Measurements from ENCODE around the gene JAML. TPM values are rescaled to one million over a fixed set of nuclear protein-coding genes. Genes with fewer than 3 reads are reported as not detected.

Gene JAML
- total and polyA plus RNA-seq, 2 of the 13 experiments (the other 11 are each of a cell fraction or from before 2014, with no cell fraction given), result 2.0 to 3.3 TPM

DNA sequence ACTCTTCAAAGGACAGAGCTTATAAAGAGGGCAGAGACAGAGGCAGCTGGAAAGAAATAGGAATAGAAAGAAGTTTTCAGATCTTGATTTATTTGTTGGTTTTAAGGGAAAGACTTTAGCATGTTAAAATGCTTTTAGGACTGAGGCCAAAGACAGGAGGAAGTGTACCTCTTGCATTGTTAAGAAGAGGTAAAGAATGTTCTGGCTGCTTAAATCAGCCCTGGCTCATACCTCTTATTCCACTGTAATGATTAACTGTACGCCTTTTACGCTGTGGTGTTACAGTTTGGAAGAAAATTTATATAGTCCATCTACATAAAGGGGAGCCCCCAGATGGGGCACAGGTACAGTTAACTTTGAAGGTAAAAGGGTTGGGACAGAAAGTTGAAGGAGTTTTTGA lies 49.4 kb upstream of the JAML start:
- 55% methylated on average over 2 of the region's 2 CpGs for WGBS (ENCODE audit: low lambda C conversion rate)
- no peak for TF ChIP-seq ELF3 (CRISPR knock-in tag; IDR thresholded peaks at IDR 0.05)
- TF ChIP-seq, protein P1, sequence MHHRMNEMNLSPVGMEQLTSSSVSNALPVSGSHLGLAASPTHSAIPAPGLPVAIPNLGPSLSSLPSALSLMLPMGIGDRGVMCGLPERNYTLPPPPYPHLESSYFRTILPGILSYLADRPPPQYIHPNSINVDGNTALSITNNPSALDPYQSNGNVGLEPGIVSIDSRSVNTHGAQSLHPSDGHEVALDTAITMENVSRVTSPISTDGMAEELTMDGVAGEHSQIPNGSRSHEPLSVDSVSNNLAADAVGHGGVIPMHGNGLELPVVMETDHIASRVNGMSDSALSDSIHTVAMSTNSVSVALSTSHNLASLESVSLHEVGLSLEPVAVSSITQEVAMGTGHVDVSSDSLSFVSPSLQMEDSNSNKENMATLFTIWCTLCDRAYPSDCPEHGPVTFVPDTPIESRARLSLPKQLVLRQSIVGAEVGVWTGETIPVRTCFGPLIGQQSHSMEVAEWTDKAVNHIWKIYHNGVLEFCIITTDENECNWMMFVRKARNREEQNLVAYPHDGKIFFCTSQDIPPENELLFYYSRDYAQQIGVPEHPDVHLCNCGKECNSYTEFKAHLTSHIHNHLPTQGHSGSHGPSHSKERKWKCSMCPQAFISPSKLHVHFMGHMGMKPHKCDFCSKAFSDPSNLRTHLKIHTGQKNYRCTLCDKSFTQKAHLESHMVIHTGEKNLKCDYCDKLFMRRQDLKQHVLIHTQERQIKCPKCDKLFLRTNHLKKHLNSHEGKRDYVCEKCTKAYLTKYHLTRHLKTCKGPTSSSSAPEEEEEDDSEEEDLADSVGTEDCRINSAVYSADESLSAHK (CRISPR knock-in tag; IDR thresholded peaks at IDR 0.05; ENCODE audit: borderline replicate concordance), result no peak
- no peak for TF ChIP-seq ZBTB14 (CRISPR knock-in tag; IDR thresholded peaks at IDR 0.05)
- TF ChIP-seq GFI1 (CRISPR knock-in tag; IDR thresholded peaks at IDR 0.05; ENCODE audit: borderline replicate concordance), result no peak
- TF ChIP-seq NFRKB (IDR thresholded peaks at IDR 0.05), result no peak
- TF ChIP-seq STAT5B (CRISPR knock-in tag; IDR thresholded peaks at IDR 0.05), result no peak
- TF ChIP-seq BCL6 (CRISPR knock-in tag; IDR thresholded peaks at IDR 0.05), result no peak
- TF ChIP-seq ZFP36L1 (CRISPR knock-in tag; IDR thresholded peaks at IDR 0.05), result no peak
- no peak for TF ChIP-seq RFX5 (IDR thresholded peaks at IDR 0.05; ENCODE audit: low read depth, low read length)
- TF ChIP-seq JUND (CRISPR knock-in tag; IDR thresholded peaks at IDR 0.05), result no peak
- no peak for TF ChIP-seq ZNF746 (CRISPR knock-in tag; IDR thresholded peaks at IDR 0.05)
- TF ChIP-seq, protein P2, sequence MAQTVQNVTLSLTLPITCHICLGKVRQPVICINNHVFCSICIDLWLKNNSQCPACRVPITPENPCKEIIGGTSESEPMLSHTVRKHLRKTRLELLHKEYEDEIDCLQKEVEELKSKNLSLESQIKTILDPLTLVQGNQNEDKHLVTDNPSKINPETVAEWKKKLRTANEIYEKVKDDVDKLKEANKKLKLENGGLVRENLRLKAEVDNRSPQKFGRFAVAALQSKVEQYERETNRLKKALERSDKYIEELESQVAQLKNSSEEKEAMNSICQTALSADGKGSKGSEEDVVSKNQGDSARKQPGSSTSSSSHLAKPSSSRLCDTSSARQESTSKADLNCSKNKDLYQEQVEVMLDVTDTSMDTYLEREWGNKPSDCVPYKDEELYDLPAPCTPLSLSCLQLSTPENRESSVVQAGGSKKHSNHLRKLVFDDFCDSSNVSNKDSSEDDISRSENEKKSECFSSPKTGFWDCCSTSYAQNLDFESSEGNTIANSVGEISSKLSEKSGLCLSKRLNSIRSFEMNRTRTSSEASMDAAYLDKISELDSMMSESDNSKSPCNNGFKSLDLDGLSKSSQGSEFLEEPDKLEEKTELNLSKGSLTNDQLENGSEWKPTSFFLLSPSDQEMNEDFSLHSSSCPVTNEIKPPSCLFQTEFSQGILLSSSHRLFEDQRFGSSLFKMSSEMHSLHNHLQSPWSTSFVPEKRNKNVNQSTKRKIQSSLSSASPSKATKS (CRISPR knock-in tag; IDR thresholded peaks at IDR 0.05), result no peak
- TF ChIP-seq ZSCAN5A (CRISPR knock-in tag; IDR thresholded peaks at IDR 0.05; ENCODE audit: borderline replicate concordance), result no peak
- no peak for TF ChIP-seq FOXM1 (CRISPR knock-in tag; IDR thresholded peaks at IDR 0.05)
- TF ChIP-seq, protein P3, sequence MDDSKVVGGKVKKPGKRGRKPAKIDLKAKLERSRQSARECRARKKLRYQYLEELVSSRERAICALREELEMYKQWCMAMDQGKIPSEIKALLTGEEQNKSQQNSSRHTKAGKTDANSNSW (CRISPR knock-in tag; IDR thresholded peaks at IDR 0.05; ENCODE audit: borderline replicate concordance), result no peak
- TF ChIP-seq ZNF317 (CRISPR knock-in tag; IDR thresholded peaks at IDR 0.05), result no peak
- in situ Hi-C loops (cut with HindIII; ENCODE audit: extremely low pct_ligation_motif_present, low pct_unique_long_range_greater_than_20kb), result no loop called here
- DNase-seq (ENCODE audit: low spot score), result no peak
- Histone ChIP-seq H3K9me3 (ENCODE audit: low read length) (no peaks in the 10 kb centered on the region), H3K27ac (ENCODE audit: extremely low read length, insufficient read depth, low read length) (no peak overlapping the region), H4K20me1 (ENCODE audit: insufficient read depth, low read length) (no peaks in the 10 kb centered on the region), H3K4me2 (ENCODE audit: low read depth, low read length) (no peak overlapping the region), H2AFZ (ENCODE audit: low read length) (no peak overlapping the region), H3K9ac (ENCODE audit: insufficient read depth, low read depth, low read length) (no peak overlapping the region), H3K27me3 (ENCODE audit: control insufficient read depth in 1 of 2, insufficient read depth in 2 of 2, low read length in 2 of 2) (peaks cover 0 to 1% of the 10 kb centered on the region in 2 experiments; a peak in 1 of 5 replicates), H3K4me1 (ENCODE audit: insufficient read depth, low read length) (peaks cover 16% of the 10 kb centered on the region), H3K79me2 (ENCODE audit: insufficient read depth, low read length) (no peaks in the 10 kb centered on the region), H3K36me3 (replicated peaks in 1 of 2; ENCODE audit: control insufficient read depth in 1 of 2, insufficient read depth in 2 of 2, low read length in 2 of 2) (no peaks in the 10 kb centered on the region), H3K4me3 (replicated peaks in 1 of 3; ENCODE audit: insufficient read depth in 1 of 3, low read depth in 2 of 3, low read length in 3 of 3) (no peak overlapping the region)
- no peak for ATAC-seq
- BruUV-seq (replicated peaks), result no TSS peak
- FAIRE-seq, result no peak
- intact Hi-C loops (cut with micrococcal nuclease; ENCODE audit: unreplicated experiment), result no loop called here
- ChIA-PET CTCF (ENCODE audit: low intra/inter-chr PET ratio, low total read pairs) (no interaction called here), POLR2A (no interaction called here)
